ENCODE data around the gene STIMATE. TPM values are rescaled to one million over a fixed set of nuclear protein-coding genes. Genes with fewer than 3 reads are reported as not detected.
A peak's percentile ranks its signal among the peaks of the same experiment; 100 is the strongest.

The STIMATE gene
- total and polyA plus RNA-seq, 2 experiments from 2014 or later = 9.3 to 10.3 TPM

- Histone ChIP-seq H3K27ac (no peak overlapping the region), H3K27me3 (replicated peaks; ENCODE audit: insufficient read depth) (no peaks in the 10 kb centered on the region)
- in situ Hi-C loops (cut with MboI) = no loop called here
Observed at GRCh38 chr3:52854013-52854412, 43.3 kb downstream of the STIMATE start.

GRCh38 chr3:52852419-52852818 is 44.9 kb downstream of the STIMATE start:
- H3K4me2 ChIP-seq (ENCODE audit: unreplicated experiment) = no peak overlapping the region
- no peaks in the 10 kb centered on the region for H3K79me2 ChIP-seq (ENCODE audit: insufficient read depth)
- 95 to 97% methylated on average over 2 of the region's 2 CpGs for WGBS, 2 experiments (ENCODE audit: low coverage in 1 of 2, low lambda C conversion rate in 2 of 2, missing lambda C conversion rate in 2 of 2)
- H3K9me3 ChIP-seq (ENCODE audit: low read depth) = no peaks in the 10 kb centered on the region
- H2AFZ ChIP-seq = no peak overlapping the region
- H3K27ac ChIP-seq = no peak overlapping the region
- H3K27me3 ChIP-seq (replicated peaks; ENCODE audit: insufficient read depth) = no peaks in the 10 kb centered on the region
- no peak for DNase-seq
- TF ChIP-seq EZH2phosphoT487 (IDR thresholded peaks at IDR 0.05; ENCODE audit: insufficient read depth, low read depth) (no peak), EZH2 (IDR thresholded peaks at IDR 0.05; ENCODE audit: insufficient read depth, poor library complexity, severe bottlenecking) (no peak)
- no peaks in the 10 kb centered on the region for H3K9me2 ChIP-seq (ENCODE audit: insufficient read depth)
- no peaks in the 10 kb centered on the region for H3K36me3 ChIP-seq (ENCODE audit: low read depth)
- no peak overlapping the region for H3K9ac ChIP-seq
- in situ Hi-C loops (cut with MboI) = no loop called here
- H4K20me1 ChIP-seq (ENCODE audit: insufficient read depth) = no peaks in the 10 kb centered on the region
- no peaks in the 10 kb centered on the region for H3F3A ChIP-seq (ENCODE audit: insufficient read depth)
- H3K4me3 ChIP-seq = no peak overlapping the region
- peaks cover 7% of the 10 kb centered on the region for H3K4me1 ChIP-seq (ENCODE audit: insufficient read depth)

More at GRCh38 chr3:52854013-52854412, 43.3 kb downstream of the STIMATE start:
- no peak for DNase-seq
- 95 to 100% methylated on average over 2 of the region's 2 CpGs for WGBS, 2 experiments (ENCODE audit: low coverage in 1 of 2, low lambda C conversion rate in 2 of 2, missing lambda C conversion rate in 2 of 2)
- Histone ChIP-seq H3F3A (ENCODE audit: insufficient read depth) (no peaks in the 10 kb centered on the region), H2AFZ (no peak overlapping the region), H3K4me3 (no peak overlapping the region), H3K4me1 (ENCODE audit: insufficient read depth) (peaks cover under 1% of the 10 kb centered on the region), H3K36me3 (ENCODE audit: low read depth) (no peaks in the 10 kb centered on the region), H3K4me2 (ENCODE audit: unreplicated experiment) (no peak overlapping the region), H3K79me2 (ENCODE audit: insufficient read depth) (no peaks in the 10 kb centered on the region), H4K20me1 (ENCODE audit: insufficient read depth) (no peaks in the 10 kb centered on the region), H3K9ac (no peak overlapping the region), H3K9me3 (ENCODE audit: low read depth) (no peaks in the 10 kb centered on the region), H3K9me2 (ENCODE audit: insufficient read depth) (no peaks in the 10 kb centered on the region)
- TF ChIP-seq EZH2 (IDR thresholded peaks at IDR 0.05; ENCODE audit: insufficient read depth, poor library complexity, severe bottlenecking) = no peak
- no peak for TF ChIP-seq EZH2phosphoT487 (IDR thresholded peaks at IDR 0.05; ENCODE audit: insufficient read depth, low read depth)

DNA sequence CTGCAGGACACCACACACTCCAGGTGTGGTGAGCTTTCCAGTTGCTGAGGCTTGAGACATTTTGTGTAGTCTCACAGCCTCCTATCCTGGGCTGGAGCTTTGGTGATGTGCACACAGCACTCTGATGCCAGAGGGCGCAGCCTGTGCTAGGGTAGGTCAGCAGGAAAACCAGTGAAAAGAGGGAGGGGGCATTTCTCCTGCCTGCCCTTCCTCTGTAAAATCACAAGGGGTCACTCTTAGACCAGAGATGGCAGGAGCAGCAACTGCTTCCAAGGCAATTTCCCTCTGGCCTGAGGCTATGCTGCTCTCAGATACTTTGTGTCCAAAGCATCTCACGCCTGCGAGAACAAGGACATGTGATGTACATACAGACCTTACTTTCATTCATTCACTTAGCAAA is 46.0 kb downstream of the STIMATE start:
- no peaks in the 10 kb centered on the region for H3K9me3 ChIP-seq (ENCODE audit: low read depth)
- DNase-seq = peak; percentile 58
- no peak overlapping the region for H3K27ac ChIP-seq
- H3K4me3 ChIP-seq = no peak overlapping the region
- H3K27me3 ChIP-seq (replicated peaks; ENCODE audit: insufficient read depth) = no peaks in the 10 kb centered on the region
- peaks cover 7% of the 10 kb centered on the region for H3K4me1 ChIP-seq (ENCODE audit: insufficient read depth)
- no peaks in the 10 kb centered on the region; the same call in 1 of the 2 replicates for H3K36me3 ChIP-seq (ENCODE audit: low read depth)
- H3K9me2 ChIP-seq (ENCODE audit: insufficient read depth) = no peaks in the 10 kb centered on the region
- H3K4me2 ChIP-seq (ENCODE audit: unreplicated experiment) = no peak overlapping the region
- no peaks in the 10 kb centered on the region for H3K79me2 ChIP-seq (ENCODE audit: insufficient read depth)
- no peak overlapping the region for H2AFZ ChIP-seq
- TF ChIP-seq EZH2 (IDR thresholded peaks at IDR 0.05; ENCODE audit: insufficient read depth, poor library complexity, severe bottlenecking) (no peak), EZH2phosphoT487 (IDR thresholded peaks at IDR 0.05; ENCODE audit: insufficient read depth, low read depth) (no peak)
- no peaks in the 10 kb centered on the region for H4K20me1 ChIP-seq (ENCODE audit: insufficient read depth)
- in situ Hi-C loops (cut with MboI) = no loop called here
- H3K9ac ChIP-seq = no peak overlapping the region
- no peaks in the 10 kb centered on the region for H3F3A ChIP-seq (ENCODE audit: insufficient read depth)
- 62 to 68% methylated on average over 3 of the region's 3 CpGs for WGBS, 2 experiments (ENCODE audit: low coverage in 1 of 2, low lambda C conversion rate in 2 of 2, missing lambda C conversion rate in 2 of 2)

- no peak overlapping the region for H3K27ac ChIP-seq
- H3K36me3 ChIP-seq (ENCODE audit: low read depth) = no peaks in the 10 kb centered on the region; the same call in 1 of the 2 replicates
- H2AFZ ChIP-seq = no peak overlapping the region
- peaks cover 7% of the 10 kb centered on the region for H3K4me1 ChIP-seq (ENCODE audit: insufficient read depth)
- H4K20me1 ChIP-seq (ENCODE audit: insufficient read depth) = no peaks in the 10 kb centered on the region
- H3K4me2 ChIP-seq (ENCODE audit: unreplicated experiment) = no peak overlapping the region
- no peak for DNase-seq
- no peaks in the 10 kb centered on the region for H3K9me2 ChIP-seq (ENCODE audit: insufficient read depth)
- H3K79me2 ChIP-seq (ENCODE audit: insufficient read depth) = no peaks in the 10 kb centered on the region
- no peak overlapping the region for H3K9ac ChIP-seq
- WGBS, 2 experiments (ENCODE audit: low coverage in 1 of 2, low lambda C conversion rate in 2 of 2, missing lambda C conversion rate in 2 of 2) = 90 to 92% methylated on average over 15 of the region's 15 CpGs
- in situ Hi-C loops (cut with MboI) = no loop called here
- no peaks in the 10 kb centered on the region for H3K27me3 ChIP-seq (replicated peaks; ENCODE audit: insufficient read depth)
- no peaks in the 10 kb centered on the region for H3F3A ChIP-seq (ENCODE audit: insufficient read depth)
- TF ChIP-seq EZH2phosphoT487 (IDR thresholded peaks at IDR 0.05; ENCODE audit: insufficient read depth, low read depth) (no peak), EZH2 (IDR thresholded peaks at IDR 0.05; ENCODE audit: insufficient read depth, poor library complexity, severe bottlenecking) (no peak)
- H3K4me3 ChIP-seq = no peak overlapping the region
- no peaks in the 10 kb centered on the region for H3K9me3 ChIP-seq (ENCODE audit: low read depth)
Observed at GRCh38 chr3:52849656-52850055, 47.7 kb downstream of the STIMATE start.

DNA sequence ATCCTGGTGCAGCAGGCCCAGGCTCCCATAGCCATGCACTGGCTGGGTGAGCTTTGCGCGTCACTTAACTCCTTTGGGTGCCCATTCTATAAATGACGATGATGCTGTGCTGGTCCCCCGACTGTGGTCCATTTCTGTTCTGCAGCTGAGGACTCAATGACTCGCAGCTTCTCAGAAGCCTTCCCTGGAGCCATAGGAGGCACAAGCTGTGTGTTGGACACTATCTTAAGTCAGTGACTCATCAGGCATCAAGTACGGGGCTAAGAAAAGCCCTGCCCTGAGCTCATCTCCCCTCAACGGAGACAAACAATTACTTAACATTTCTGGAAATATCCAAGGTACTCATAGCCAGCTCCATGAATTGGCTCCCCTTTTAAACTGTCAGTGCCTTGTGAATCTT is 48.7 kb downstream of the STIMATE start:
- Histone ChIP-seq H2AFZ (no peak overlapping the region), H4K20me1 (ENCODE audit: insufficient read depth) (no peaks in the 10 kb centered on the region), H3K79me2 (ENCODE audit: insufficient read depth) (no peaks in the 10 kb centered on the region), H3K27ac (no peak overlapping the region), H3F3A (ENCODE audit: insufficient read depth) (no peaks in the 10 kb centered on the region), H3K9me2 (ENCODE audit: insufficient read depth) (no peaks in the 10 kb centered on the region), H3K4me2 (ENCODE audit: unreplicated experiment) (no peak overlapping the region), H3K36me3 (ENCODE audit: low read depth) (no peaks in the 10 kb centered on the region; the same call in 1 of the 2 replicates), H3K4me3 (no peak overlapping the region), H3K9me3 (ENCODE audit: low read depth) (no peaks in the 10 kb centered on the region), H3K9ac (no peak overlapping the region), H3K4me1 (ENCODE audit: insufficient read depth) (peaks cover 7% of the 10 kb centered on the region), H3K27me3 (replicated peaks; ENCODE audit: insufficient read depth) (no peaks in the 10 kb centered on the region)
- peak; percentile 87 for DNase-seq
- no peak for TF ChIP-seq EZH2 (IDR thresholded peaks at IDR 0.05; ENCODE audit: insufficient read depth, poor library complexity, severe bottlenecking)
- TF ChIP-seq EZH2phosphoT487 (IDR thresholded peaks at IDR 0.05; ENCODE audit: insufficient read depth, low read depth) = no peak
- WGBS, 2 experiments (ENCODE audit: low coverage in 1 of 2, low lambda C conversion rate in 2 of 2, missing lambda C conversion rate in 2 of 2) = 32 to 38% methylated on average over 7 of the region's 7 CpGs
- in situ Hi-C loops (cut with MboI) = no loop called here
